Right hindlimb (tissue), 1 donor: ENCODE data around the gene ANAPC15.
"Not testable (repeated sequence)": the region's sequence is repeated elsewhere in the genome, so short reads cannot be mapped to it uniquely, and the experiment has no call there.

Experiments used
- DNase-seq: peaks from one replicate; pipeline ENCODE4 v3.0.0-alpha.2; 2018

Gene ANAPC15

DNA sequence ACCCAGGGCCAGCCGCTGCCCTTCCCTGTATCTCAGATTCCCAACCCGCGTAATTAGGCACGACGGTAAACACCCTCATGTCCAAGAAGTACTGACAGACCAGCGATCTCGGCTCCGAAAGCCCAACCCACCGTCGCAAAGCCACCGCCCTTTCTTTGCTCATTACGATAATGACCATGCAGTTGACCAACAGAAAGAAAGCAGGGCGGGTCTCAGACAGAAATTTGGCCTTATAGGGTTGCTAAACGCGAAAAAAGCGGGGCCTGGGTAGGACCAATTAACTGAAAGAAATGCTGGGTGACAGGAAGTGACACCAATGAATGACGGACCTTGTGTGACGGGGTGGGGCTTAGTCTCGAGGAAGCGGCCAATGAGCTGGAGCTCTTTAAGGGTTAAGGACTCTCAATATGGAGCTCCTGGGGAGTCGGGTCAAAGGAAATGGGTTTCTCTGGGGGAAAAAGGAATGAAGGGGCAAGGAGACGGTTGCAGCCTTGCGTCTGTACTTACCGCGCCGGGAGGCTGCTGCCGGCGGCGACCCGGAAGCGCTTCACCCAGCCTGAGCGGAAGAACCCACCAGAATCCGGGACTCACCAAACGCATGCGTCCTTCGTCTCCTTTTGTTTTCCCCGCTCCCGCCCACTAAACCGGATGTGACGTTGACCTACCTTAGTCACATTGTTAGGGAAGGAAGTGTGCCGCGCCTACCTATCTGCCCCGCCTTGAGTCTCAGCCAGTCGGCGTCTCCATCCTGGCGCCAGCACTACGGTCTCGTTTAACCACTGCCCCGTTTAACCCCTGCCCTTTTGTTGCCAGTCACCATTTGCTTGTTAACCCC is at the start of gene ANAPC15:
TSS of gene ANAPC15 (minus strand) at position 553 of the 835 bp plus-strand sequence. CDS start 1,419 bp downstream, outside the sequence.
- peak; percentile 99 for DNase-seq

GRCh38 chr11:72160319-72160718 is 47.8 kb upstream of the ANAPC15 start:
- no peak for DNase-seq

- DNase-seq = no peak
Measured at GRCh38 chr11:72157131-72157530, 44.6 kb upstream of the ANAPC15 start.

GRCh38 chr11:72155751-72156150 is 43.3 kb upstream of the ANAPC15 start:
- no peak for DNase-seq

DNA sequence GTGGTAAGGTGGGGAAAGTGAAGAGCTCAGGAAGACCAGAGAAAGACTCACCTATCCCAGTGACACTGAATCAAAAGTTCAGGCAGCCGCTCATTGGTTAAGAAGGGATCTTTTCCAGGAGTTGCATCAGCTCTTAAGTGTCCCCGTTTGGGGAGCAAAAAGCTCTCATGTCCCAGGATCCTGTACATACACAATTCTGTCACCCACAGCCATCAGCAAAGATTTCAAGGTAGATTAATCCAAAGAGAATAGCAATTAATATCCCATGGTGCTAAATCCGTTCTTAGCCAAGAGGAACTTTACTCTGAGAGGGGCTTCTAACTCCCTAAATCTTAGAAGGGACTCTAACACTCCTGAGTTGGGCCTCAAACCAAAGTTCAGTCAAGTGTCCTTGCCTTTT is 42.3 kb upstream of the ANAPC15 start:
- DNase-seq = no peak

- not testable (repeated sequence) for DNase-seq
Measured at GRCh38 chr11:72153874-72154273, 41.4 kb upstream of the ANAPC15 start.

GRCh38 chr11:72150882-72151281 is 38.4 kb upstream of the ANAPC15 start:
- no peak for DNase-seq

- DNase-seq = no peak
Measured at GRCh38 chr11:72146625-72147024, 34.1 kb upstream of the ANAPC15 start.

- DNase-seq = no peak
Measured at GRCh38 chr11:72144807-72145565, 32.5 kb upstream of the ANAPC15 start.

DNA sequence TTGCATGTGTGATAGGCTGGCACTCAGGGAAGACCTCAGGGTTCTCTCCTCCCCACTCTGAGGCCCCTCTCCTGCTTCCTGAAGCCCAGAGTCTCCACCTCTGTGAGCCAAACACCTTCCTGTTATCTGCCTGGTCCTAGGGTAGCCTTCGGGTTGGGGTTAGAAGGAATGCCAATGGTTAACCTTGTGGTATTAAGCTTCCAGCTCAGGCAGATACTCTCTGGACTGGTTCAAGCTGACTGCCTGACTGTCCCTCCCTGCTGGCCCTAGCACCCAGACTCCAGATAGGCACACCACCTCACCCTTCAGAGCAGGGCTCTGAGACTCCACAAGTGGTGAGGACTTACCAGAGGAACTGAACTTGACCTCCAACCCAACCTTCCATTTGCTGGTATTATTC is 30.0 kb upstream of the ANAPC15 start:
- not testable (repeated sequence) for DNase-seq

DNA sequence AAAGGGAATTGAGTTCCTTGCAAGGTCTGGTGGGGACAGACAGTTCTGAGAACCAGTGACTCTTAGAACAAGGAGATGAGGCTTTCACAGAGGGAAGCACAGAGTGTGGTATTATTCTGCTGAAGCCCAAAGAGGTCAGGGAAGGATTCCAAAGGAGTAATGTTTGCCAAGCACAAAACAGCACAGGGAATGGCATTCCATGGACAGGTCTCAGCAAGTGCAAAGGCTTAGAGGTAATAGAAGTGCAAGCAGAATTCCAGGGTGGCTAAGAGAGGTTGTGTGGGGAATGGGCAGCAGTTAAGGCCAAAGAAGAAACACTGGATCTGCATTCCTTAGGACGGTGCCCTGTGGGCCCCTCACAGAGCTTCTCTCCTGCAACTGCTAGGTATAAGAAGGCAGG is 29.6 kb upstream of the ANAPC15 start:
- not testable (repeated sequence) for DNase-seq

DNA sequence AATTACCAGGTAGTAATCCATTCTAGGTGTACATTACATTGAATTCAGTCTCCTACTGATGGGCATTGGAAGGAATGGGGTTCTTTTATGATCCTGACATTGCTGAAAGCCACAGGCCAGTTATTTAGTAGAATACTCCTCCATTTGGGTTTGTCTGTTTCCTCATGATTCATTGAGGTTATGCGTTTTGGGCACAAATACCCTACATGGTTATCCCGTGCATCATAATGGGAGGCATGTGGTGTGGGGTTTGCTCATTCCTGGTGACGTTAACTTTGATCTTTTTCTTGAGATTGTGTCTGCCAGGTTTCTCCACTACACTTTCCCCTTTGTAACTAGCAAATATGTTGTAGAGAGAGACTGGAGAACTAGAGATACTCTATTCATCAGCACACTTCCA is 28.6 kb upstream of the ANAPC15 start:
- DNase-seq = no peak

DNA sequence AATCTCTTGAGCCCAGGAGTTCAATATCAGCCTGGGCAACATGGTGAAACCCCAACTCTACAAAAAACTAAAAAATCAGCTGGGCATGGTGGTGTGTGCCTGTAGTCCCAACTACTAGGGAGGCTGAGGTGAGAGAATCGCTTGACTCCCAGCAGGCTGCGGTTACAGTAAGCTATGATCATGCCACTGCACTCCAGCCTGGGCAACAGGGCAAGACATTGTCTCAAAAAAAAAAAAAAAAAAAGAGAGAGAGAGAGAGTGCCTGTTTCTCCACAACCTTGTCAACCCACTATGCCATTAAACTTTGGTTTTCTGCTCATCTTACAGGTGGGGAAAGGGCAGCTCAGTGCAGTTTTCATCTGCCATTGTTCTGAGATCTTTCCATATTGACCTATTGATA is 28.2 kb upstream of the ANAPC15 start:
- no peak for DNase-seq

DNA sequence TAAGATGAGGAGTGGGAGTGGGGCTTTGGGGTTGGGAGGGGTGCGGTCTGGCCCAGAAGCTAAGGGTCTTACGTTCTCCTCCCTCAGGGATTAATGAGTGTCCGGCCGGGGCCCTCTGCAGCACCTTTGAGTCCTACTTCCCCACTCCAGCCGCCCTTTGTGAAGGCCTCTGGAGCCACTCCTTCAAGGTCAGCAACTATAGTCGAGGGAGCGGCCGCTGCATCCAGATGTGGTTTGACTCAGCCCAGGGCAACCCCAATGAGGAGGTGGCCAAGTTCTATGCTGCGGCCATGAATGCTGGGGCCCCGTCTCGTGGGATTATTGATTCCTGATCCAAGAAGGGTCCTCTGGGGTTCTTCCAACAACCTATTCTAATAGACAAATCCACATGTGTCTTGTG is 27.0 kb upstream of the ANAPC15 start:
- no peak for DNase-seq

DNA sequence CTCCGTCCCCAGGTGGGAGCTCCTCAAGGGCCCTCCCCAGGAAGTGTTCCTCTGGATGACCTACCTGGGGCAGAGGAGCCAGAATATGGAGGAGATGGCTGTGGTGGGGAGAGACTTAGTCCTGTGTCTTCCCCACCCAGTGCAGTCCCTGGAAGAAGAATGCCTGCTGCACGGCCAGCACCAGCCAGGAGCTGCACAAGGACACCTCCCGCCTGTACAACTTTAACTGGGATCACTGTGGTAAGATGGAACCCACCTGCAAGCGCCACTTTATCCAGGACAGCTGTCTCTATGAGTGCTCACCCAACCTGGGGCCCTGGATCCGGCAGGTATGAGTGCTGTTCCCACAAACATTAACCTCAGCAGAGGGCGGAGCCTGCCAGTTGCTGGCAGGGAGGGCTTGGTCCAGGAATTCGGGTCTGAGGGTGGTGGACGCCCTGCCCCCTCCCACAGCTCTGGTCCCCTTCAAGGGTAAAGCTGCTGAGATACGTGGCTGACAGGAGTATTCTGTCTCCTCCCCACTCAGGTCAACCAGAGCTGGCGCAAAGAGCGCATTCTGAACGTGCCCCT is 26.4 kb upstream of the ANAPC15 start:
- no peak for DNase-seq

DNA sequence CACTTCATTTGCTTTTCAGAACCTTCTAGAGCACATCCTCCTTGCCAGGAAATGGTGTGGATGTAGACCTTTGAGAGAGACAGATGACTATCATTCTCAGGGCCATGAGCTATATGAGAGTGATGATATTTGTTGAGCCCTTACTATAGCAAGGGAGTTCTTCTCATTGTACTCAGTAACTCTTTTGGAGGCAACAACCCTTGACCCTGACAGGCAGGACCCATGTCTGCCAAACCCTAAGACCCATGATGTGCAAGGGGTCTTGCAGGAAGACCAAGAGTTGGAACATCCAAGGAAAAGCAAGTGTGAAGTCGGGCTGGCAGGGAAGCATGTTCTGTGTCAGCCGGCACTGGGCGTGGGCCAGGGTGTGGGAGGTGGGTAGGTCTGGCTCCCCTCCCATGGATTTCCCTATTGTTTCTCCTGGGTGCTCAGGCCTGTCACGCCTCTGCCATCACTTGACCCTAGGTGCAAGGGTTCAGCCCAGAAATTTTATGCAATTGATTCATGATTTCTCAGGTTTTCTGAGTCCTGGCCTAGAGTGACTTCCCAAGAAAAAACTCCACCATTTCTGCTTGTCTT is 24.3 kb upstream of the ANAPC15 start:
- DNase-seq = no peak

GRCh38 chr11:72135891-72136683 is 23.6 kb upstream of the ANAPC15 start:
- no peak for DNase-seq

DNA sequence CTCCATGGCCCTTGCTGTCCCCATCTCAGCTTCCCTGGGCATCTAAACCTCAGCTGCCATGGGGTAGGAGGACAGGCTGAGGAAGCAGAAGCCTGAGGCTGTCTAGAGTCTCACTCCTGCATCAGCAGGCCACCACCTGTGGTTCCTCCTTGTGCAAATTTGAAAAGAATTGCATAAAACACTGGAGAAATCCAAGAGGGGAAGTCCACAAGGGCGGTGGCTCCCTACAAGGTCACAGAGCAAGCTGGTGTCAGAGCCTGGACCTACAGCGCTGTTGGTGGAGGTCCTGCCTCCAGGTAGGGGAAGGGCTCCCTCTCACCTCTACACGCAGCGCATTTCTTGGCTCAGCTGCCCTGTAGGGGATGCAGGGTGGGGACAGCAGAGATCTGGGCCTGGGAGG is 23.0 kb upstream of the ANAPC15 start, which contains the start of gene FOLR3:
TSS of gene FOLR3 (plus strand) at position 253 of the 400 bp plus-strand sequence. CDS start 228 bp downstream, outside the sequence.
- DNase-seq = not testable (repeated sequence)

- DNase-seq = no peak
Measured at GRCh38 chr11:72132646-72133045, 20.2 kb upstream of the ANAPC15 start.

- no peak for DNase-seq
Measured at GRCh38 chr11:72129381-72129780, 16.9 kb upstream of the ANAPC15 start.

- no peak for DNase-seq
Measured at GRCh38 chr11:72127923-72128322, 15.4 kb upstream of the ANAPC15 start.

GRCh38 chr11:72125956-72126355 is 13.5 kb upstream of the ANAPC15 start:
- no peak for DNase-seq
